ENCODE data around the gene C12orf75.
"Not testable (repeated sequence)": the region's sequence is repeated elsewhere in the genome, so short reads cannot be mapped to it uniquely, and the experiment has no call there.

The C12orf75 gene

DNA sequence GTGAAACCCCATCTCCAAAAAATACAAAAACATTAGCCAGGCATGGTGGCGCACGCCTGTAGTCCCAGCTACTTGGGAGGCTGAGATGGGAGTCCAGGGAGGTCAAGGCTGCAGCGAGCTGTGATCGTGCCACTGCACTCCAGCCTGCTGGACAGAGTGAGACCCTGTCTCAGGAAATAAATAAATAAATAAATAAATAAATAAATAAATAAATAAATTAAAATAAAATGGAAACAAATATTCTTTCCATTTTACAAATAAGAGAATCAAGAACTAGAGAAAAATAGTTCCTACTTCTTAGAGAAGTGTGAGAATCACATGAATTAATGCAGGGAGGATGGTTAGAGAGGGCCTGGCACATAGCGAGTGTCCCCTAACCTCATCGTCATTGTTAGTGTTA is 53.7 kb downstream of the C12orf75 start:
- DNase-seq: no peak

DNA sequence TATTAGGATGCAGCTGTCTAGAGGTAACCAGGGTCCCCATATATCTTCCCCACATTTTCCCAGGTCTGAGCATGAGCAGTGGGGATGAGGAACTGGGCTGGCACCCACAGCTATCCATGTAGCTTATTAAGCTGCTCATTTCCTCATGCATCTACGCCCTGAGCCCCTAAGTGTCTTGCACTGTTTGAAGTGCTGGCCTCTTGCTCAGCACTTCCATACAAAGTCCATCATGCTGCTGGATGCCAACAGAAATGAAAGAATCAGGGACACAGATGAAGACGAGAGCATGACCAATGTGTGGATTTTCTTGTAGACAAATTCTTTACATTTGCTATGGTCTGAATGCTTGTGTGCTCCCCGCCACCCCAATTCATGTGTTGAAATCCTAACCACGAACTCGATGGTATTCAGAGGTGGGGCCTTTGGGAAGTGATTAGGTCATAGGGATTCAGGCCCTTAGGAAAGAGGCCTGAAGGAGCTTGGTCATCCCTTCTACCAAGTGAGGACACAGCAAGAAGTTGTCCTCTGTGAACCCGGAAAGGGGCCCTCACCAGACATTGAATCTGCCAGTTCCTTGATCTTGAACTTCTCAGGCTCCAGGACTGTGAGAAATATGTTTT is 54.5 kb downstream of the C12orf75 start:
- DNase-seq: no peak

DNA sequence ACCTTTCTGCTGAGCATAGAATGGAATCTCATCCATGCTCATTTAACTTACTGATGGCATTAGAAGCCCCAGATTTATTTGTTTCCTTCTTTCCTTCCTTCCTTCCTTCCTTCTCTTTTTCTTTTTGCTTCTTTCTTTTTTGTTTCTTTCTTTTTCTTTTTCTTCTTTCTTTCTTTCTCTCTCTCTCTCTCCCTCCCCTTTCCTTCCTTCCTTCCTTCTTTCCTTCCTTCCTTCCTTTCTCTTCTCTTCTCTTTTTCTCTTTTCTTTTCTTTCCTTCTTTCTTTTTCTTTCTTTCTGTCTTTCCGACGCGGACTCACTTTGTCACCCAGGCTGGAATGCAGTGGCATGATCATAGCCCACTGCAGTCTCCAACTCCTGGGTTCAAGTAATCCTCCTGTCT is 55.9 kb downstream of the C12orf75 start:
- DNase-seq: no peak

DNA sequence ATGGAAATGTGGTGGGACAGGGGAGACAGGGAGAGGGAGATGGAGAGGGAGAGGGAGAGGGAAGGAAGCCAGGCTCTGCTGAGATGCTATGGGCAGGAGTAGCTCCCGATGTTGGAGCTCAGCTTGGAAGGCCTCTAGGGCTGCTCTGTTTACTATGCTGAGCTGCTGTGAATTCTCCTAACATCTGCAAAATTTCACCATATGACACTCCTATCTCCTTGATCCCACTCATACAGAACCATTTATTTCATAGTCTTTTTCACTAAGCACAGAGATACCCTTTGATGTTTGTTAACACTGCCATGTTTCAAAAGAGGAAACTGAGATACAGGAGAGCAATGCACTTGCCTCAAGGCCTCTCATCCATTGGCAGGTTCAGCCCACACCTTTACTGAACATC is 60.7 kb downstream of the C12orf75 start:
- DNase-seq: no peak

DNA sequence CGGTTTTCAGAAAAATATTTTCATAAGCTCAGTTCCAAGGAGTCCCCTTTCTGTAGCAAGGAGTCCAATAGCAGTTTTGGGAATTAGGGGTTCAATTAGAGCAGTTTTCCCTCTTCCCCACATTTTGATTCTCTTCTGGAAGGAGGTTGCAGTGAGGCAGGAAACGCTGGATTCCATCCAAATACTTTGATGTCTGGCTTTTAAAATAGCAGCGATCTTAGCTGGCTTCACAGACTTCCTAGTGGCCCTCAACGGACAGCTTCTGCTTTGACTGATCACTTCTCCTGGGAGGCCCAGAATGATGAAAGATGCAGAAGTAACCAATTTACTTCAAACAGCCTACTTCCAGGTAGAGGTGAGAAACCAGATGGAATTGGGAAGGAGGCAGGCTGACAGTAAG is 63.1 kb downstream of the C12orf75 start:
- DNase-seq: no peak

DNA sequence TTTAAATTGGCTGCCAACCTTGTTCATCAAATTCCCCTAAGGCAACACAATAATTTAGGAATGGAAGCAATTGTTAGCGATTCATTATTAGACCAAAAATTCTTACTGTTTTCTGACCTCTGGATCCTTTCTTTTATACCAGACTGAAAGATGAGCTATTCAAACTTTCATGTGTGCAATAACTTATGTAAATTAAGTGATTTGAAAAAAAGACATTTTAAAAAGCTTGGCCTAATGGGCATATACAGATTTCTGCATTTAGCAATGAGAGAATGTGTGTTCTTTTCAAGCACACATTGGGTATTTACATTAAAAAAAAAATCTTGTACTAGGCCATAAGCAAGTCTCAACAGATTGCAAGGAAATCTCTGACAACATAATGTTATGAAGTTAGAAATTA is 65.5 kb downstream of the C12orf75 start:
- no peak for DNase-seq

DNA sequence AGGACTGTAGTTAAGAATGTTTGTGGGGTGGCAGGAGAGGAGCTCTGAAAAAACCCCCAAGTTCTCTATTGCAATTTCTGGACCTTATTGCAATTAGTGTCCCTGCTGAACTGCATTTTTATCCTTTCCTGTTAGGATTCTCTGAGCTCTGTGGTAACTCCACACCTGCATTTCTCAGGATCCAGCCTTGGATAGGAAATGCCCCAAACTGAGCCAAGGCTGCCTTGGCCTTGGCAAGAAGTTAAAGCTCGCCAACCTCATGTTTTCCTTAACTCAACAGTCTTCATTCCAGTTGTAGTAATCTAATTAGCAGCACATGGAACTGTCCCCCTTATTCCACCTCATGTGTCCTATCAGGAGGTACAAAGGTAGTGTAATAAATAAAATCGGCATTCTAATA is 66.5 kb downstream of the C12orf75 start:
- DNase-seq: no peak

DNA sequence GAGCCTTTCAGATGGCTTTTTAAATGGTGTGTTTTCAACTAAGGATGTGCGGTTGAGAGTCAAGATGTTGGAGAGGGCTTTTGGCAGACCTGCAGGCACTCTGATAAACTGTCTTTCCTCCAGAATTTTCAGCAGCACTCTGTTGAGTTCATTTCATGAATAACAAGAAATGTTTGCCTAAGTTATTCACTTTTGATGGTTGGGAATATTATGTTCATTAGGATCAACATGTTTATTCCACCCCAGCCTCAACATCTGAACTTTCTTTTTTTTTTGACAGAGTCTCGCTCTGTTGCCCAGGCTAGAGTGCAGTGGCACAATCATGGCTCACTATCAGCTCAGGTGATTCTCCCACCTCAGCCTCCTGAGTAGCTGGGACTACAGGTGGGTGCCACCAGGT is 68.4 kb downstream of the C12orf75 start:
- DNase-seq: no peak

DNA sequence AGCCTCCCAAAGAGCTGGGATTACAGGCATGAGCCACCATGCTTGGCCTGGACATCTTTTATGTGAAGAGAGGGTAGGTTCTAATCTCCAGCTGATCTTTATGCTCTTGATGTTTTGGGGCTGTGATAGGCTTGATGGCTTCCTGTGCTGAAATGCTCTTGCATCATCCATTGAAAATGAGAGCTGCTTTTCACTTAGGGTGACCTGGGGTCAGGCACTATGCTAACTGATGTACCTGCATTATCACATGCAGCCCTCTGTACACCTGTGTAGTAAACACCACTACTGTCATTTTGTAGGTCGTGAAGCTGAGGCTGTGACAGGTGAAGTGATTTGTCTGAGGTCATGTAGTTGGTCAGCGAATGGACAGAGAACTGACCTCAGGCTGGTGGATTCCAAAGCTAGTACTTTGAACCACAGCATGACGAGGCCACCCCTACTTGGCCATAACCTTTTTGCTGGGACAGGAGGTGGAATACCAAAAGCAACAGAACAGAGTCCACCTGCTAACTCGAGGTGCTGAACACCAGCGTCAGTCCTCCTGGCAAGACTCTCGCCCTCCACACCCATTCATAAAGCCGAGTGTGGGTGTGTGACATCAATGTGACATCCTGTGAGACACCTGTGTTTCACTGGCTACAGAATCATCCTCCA is 69.1 kb downstream of the C12orf75 start:
- DNase-seq: no peak

DNA sequence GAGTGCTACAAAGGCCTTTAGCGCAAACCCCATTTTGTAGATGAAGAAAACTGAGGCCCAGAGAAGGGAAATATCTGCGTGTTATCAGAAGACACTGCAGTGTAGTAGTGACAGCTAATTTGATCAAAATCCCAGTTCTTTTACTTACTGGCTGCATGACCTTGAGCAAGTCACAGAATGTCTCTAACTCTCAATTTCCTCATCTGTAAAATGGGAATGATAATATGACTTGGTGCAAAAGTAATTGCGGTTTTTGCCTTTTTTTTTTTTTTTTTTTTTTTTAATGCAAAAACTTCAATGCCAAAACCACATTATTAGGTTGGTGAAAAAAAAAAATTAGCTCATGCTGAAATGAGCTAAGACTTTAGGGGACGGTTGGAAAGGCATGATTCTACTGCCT is 69.7 kb downstream of the C12orf75 start:
- DNase-seq: no peak

DNA sequence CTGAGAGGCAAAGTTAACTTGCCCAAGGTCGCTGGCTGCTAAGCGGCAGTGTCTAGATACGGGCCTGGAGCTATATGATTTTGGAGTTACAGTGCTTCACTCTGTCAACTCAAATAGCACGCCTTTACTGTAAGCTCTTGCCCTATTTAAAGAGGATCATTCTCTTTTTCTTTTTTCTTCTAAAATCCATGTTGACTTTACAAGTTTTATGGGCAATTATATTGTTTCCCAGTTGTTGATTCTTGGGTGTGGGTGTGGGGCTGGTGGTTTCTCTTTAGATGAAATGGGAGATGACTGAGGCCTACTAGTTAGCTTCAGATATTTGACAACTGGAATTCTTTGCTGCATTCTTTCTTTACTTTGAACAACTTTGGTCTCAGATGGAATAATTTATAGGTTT is 70.7 kb downstream of the C12orf75 start:
- DNase-seq: no peak

DNA sequence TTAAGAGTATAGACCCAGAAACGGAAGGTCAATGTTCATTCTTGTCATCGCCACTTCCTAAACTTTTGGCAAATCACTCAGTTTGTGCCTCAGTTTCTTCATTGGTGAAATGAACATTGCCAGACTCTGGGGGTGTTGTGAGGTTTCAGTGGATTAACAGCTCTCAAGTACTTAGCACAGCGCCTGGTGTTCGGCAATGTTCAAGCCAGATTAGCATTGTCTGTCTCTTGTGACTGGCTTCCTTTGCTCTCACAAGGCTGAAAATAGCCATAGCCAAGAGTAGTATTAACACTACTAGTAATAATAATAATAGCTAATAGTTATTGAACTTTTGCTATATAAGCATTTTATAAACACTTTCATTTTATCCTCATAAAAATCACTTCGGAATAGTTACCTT is 71.9 kb downstream of the C12orf75 start:
- no peak for DNase-seq

DNA sequence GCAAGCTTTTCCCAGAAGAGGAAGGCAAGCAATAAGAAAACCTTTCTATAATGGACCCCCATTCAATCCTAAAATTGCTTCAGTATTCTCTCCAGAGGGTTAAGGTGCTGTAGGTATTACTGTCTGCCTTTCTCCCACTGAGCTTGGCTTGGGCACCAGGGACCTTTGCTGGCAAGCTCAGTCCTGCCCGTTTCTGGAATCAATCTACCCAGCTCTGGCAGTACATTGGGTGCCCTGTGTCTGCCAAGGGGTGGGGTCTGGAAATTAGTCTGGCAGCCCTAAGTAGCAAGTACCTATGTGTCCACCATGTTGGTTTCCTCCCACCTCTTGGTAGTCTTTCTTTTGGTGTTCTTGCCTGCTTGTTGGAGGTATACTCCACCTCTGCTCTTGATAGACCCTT is 72.6 kb downstream of the C12orf75 start:
- no peak for DNase-seq

DNA sequence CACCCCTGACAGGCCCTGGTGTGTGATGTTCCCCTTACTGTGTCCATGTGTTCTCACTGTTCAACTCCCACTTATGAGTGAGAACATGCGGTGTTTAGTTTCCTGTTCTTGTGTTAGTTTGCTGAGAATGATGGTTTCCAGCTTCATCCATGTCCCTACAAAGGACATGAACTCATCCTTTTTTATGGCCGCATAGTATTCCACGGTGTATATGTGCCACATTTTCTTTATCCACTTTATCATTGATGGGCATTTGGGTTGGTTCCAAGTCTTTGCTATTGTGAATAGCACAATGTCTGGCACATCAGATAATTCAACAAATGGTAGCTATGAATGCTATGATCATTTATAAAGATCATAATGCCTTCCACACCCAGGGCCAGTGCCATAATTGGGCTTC is 73.6 kb downstream of the C12orf75 start:
- DNase-seq: not testable (repeated sequence)

DNA sequence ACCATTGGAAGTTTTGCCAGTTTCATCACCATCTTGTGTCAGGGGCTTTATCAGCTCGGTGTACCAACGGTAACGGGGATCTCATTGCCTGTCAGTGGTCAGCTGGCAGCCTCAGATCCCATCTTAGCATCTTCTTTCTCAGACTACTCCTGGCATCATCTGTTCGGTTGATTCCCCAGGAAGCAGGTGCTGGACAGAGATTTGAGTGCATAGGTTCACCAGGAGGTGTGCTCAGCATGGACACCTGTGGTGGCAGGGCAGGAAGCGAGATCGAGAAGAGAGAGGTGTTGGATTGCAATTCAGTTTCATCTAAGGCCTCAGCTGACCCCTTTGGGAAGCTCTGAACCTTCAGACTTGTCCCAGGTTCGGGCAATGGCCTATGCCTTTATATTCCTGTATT is 76.0 kb downstream of the C12orf75 start:
- no peak for DNase-seq

DNA sequence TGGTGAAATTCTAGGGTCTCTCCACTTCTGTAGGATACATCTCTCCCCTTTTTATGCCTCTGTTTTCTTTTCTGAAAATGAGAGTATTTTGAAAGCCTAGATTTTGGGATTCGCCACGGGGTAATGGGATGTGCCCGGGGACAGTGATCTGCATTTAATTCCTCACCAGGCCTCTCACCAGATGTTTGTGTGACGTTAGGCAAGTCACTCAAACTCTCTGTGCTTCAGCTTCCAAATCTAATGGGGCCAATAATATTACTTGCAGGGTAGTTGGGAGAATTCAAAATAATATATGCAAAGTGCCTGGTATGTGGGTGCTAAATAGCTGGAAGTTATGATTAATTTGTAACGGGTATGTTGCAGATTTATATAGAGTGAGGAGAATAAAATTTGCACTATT is 78.8 kb downstream of the C12orf75 start:
- no peak for DNase-seq

DNA sequence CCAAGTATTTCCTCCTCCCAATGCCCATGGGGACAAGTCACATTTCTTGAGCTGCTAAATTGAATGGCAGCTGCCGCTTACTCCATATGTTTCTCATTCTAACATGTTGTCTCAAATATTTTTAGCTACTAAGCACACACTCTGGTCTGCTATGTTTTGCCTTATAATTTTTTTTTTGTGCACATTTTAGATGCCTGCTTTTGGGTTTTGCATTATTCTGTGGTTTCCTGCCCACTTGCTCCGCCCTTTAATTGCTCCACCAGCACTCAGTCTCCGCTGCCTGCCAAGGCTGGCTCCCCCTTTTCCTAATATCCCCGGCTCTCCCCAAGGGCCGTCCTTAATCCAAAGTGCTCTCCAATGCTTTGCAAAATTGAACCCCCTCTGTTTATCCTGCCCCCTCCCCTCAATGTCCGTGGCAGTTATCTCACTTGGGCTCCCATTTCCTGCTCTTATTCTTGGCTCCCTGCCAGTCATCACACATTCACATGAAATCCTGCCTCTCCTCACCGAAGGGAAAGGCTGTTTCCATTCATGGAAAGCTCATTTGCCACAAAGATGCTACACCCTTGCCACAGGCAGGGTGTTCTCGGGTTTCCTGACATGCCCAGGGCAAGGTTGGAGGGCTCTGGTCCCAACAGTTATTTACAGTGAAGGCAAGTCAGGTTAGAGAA is 79.4 kb downstream of the C12orf75 start:
- no peak for DNase-seq

DNA sequence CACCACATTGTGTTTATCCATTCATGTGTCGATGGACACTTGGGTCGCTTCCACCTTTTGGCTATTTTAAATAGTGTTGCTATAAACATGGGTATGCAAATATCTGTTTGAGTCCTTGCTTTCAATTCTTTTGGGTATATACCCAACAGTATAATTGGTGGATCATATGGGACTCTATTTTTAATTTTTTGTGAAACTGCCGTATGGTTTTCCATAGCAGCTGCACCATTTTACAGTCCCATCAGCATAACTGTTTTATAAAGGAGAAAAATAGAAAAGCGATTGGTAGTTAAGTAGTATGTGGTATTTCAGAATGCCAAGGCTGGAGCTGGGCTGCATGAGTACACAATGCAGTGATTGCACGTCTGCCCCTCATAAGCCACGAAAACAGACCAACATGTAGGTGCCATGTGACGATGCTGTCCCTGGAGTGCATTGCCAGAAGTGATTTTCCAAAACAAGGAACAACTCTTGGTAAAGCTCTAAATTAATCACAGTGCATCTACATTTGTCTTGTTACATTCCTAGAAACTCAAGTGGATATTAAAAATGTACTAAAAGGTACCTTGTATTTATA is 83.5 kb downstream of the C12orf75 start:
- no peak for DNase-seq

DNA sequence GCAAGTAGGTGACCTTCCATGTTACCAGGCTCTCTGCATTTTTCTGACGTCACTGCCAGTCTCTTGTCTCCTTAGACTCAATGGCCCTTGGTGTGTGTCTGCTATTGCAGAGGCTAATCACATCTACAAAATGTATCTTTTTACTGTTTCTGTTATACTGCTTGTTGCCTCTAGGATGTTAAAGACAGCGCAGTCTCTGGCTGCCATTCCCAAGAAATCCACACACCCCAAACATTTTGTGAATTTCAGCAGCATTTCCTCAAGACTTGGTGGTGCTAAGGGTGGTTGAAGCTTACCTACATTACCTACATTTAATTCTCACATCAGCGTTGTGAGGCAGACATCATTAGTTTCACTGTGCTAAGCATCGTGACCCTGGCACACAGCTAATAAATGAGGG is 87.2 kb downstream of the C12orf75 start:
- no peak for DNase-seq

DNA sequence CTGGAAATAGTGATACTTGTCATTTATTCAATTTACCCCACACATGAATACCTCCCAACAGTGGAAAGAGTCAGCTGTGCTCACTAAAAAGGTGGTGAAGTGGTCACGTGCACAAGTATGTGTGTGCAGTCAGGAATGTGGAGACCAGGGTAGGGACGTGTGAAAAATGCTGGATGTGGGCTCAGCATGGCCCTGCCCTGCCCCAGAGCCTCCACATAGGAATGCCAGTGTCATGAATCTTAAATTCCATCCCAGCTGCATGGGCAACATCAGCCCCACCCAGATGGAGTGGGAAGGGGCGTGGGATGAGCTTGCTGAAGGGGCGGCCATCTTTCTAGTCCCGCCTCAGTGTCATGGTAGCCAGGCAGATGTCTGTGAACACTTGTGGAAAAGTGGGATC is 87.7 kb downstream of the C12orf75 start:
- DNase-seq: peak in 1 of 2 experiments; percentile 1

DNA sequence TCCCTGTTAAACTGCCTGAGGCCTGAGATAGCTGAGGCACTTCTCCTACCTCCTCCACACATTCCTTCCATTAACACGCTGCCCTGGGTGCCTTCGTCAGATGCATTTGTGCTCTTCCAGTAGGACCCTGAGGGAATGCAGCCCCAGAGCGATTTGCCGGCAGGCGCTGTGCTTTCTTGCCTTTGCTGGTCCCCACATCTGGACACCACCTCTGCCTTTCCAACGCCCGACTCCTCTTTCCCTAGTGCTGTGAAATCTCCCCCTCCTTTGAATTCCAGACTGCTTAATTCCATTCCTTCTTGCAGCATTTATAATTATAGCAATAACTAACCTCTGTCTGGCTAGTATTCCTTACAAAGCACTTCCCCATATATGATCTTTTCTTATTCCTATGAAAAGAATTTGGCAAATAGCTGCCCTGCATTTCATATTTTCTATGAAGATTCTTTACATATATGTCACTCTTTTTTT is 88.4 kb downstream of the C12orf75 start:
- DNase-seq: no peak

DNA sequence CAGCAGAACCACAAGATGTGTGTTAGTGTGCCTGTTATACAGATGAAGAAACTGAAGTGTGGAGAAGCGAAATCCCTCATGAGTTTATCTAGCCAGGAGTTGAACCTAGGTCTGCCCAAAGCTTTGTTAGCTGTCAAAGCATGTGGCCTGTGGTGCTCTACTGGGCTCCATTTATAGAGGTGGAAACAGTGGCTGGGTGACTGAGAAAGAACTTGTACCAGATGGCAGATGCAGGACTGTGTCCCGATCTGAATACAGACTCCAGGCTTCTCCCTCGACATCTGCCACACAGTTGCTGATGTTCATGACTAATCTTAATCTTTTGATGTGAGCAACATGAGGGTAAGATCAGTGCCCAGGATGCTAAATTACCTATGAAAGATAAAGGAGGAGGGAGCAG is 89.1 kb downstream of the C12orf75 start:
- no peak for DNase-seq

DNA sequence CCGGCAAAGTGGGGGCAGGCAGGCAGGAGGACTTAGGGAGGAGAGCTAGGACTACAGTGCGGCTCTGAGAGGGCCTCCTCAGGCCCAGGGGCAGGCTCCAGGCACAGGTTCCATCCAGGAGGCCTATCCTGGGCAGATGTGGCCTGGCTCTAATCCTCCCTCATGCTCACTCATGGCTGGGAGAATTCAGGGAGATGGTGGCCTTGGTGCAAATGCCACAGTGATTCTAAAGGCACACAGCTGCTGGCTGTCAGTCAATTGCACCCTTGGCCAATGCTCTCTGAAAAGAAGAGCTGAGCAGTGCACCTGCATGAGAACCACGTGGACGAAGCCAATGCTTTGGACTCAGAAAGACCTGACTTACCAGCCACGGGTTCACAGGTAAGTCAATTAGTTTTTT is 89.6 kb downstream of the C12orf75 start:
- no peak for DNase-seq

DNA sequence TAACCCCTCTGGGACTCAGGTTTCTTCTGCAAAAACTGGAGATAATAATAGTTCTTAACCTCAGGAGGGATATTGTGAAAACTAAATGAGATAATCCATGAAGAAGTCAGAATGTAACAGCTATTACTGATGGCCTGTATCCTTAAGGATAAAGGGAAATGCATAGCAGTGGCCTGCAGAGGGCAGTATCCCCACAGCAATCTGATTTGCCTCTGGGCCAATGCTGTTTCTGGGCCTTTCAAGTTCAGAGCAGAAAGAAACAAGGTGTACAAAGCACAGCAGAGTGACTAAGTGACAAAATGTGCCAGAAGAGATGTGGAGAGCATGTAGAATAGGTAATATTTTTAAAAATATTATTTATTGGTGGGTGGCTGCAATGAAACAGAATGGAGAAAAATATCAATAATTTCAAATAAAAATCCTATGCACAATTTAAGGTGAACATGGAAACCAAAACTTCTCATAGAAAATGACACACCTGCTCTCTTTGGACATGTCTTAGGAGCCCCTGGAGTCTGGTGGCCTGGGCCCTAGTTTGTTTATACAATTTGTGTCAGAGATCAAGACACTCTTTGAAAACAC is 90.3 kb downstream of the C12orf75 start:
- peak in 1 of 2 experiments; percentile 46 for DNase-seq
